Tibial artery (tissue), 4 donors: ENCODE data around the gene GALNT9.

ENCODE experiments used
- DNase-seq, 2 donors: peaks; one replicate each; pipeline ENCODE4 v3.0.0-alpha.2; 2019
- H3K27ac ChIP-seq, 2 donors: fragments of 200-600 bp; sonication (generic) in 1 of 2; 1 replicate in 1 of 2; 2 replicates in 1 of 2; pipeline ENCODE4 v1.5.1; 2018 to 2019; ENCODE audit warnings: mild to moderate bottlenecking in 1 of 2
- H3K27me3 ChIP-seq, 2 donors: fragments of 200-600 bp; sonication (generic) in 1 of 2; one replicate each; pipeline versions ENCODE4 v1.5.1 to v1.6.0; 2016 to 2019
- H3K36me3 ChIP-seq, 3 donors: fragments of 200-600 bp; sonication (generic) in 2 of 3; one replicate each; pipeline ENCODE4 v1.5.1; 2016 to 2019; ENCODE audit warnings: mild to moderate bottlenecking in 2 of 3
- H3K4me1 ChIP-seq, 4 donors: fragments of 200-600 bp; sonication (generic) in 2 of 4; 1 replicate in 3 of 4; 2 replicates in 1 of 4; pipeline ENCODE4 v1.5.1; 2016 to 2019
- H3K4me3 ChIP-seq, 2 donors: fragments of 200-600 bp; sonication (generic) in 1 of 2; 1 replicate in 1 of 2; 2 replicates in 1 of 2; pipeline ENCODE4 v1.5.1; 2018 to 2019; ENCODE audit warnings: mild to moderate bottlenecking in 2 of 2
- H3K9me3 ChIP-seq, 3 donors: fragments of 200-600 bp; sonication (generic) in 1 of 3; one replicate each; pipeline ENCODE4 v1.5.1; 2016 to 2019
- intact Hi-C: fragments of 100-400 bp; cut with DNase I; formaldehyde crosslinking; loops from one replicate; pipeline ENCODE4 v1.15.0; 2023; ENCODE audit warnings: low total_unique reads
- TF ChIP-seq, protein P1 (sequence below), 2 experiments: fragments of 200-600 bp in 1 of 2; fragments of 450-650 bp in 1 of 2; IDR thresholded peaks; one replicate each; pipeline ENCODE4 v1.5.1; 2017 to 2019; ENCODE audit warnings: antibody characterized with exemption in 2 of 2, mild to moderate bottlenecking in 1 of 2, moderate library complexity in 1 of 2

GALNT9 gene

DNA sequence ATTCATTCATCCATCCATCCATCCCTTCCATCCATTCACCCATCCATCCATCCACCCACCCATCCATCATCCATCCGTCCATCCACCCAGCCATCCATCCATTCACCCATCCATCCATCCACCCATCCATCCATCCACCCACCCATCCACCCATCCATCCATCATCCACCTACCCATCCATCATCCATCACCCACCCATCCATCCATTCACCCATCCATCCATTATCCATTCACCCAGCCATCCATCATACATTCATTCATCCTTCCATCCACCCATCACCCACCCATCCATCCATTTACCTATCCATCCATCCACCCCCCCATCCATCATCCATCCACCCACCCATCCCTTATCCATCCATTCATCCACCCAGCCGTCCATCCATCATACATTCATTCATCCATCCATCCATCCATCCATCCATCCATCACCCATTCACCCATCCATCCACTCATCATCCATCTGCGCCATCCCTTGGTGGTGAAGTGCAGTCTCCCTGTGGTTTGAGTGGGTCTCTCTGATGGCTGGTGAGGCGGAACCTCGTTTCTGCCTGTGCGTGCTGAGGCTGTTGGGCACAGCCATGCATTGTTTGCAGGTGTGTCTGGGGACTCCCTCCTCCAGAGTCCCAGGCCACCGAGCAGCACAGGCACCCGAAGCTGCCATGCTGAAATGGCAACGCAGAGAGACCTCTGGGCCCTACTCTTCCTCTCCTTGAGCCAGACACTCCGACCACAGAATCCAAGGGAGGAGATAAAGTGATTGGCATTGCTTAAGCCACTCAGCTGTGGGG lies 162.4 kb downstream of the GALNT9 start:
- Histone ChIP-seq H3K36me3 (no peaks in the 10 kb centered on the region), H3K4me1 (peaks cover 0 to 18% (median 14%) of the 10 kb centered on the region in 4 donors), H3K27ac (no peak overlapping the region), H3K27me3 (peaks cover 0 to 35% of the 10 kb centered on the region in 2 donors), H3K4me3 (no peak overlapping the region), H3K9me3 (no peaks in the 10 kb centered on the region)
- TF ChIP-seq, protein P1, sequence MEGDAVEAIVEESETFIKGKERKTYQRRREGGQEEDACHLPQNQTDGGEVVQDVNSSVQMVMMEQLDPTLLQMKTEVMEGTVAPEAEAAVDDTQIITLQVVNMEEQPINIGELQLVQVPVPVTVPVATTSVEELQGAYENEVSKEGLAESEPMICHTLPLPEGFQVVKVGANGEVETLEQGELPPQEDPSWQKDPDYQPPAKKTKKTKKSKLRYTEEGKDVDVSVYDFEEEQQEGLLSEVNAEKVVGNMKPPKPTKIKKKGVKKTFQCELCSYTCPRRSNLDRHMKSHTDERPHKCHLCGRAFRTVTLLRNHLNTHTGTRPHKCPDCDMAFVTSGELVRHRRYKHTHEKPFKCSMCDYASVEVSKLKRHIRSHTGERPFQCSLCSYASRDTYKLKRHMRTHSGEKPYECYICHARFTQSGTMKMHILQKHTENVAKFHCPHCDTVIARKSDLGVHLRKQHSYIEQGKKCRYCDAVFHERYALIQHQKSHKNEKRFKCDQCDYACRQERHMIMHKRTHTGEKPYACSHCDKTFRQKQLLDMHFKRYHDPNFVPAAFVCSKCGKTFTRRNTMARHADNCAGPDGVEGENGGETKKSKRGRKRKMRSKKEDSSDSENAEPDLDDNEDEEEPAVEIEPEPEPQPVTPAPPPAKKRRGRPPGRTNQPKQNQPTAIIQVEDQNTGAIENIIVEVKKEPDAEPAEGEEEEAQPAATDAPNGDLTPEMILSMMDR (IDR thresholded peaks at IDR 0.05): no peak
- no peak for DNase-seq
- intact Hi-C loops: no loop called here

DNA sequence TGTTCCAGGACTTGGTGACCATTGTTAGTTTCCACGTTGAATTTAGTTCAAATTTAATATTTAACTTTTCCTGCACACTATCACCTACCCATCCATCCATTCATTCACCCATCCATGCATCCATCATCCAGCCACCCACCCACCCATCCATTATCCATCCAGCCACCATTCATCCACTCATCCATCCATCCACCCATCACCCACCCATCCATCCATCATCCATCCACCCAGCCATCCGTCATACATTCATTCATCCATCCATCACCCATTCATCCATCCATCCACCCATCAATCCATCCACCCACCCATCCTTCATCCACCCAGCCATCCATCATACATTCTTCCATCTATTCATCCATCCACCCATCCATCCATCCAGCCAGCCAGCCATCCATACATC lies 163.3 kb downstream of the GALNT9 start:
- no peaks in the 10 kb centered on the region for H3K9me3 ChIP-seq
- intact Hi-C loops: no loop called here
- no peaks in the 10 kb centered on the region for H3K36me3 ChIP-seq
- TF ChIP-seq, protein P1 (IDR thresholded peaks at IDR 0.05): no peak
- peaks cover 0 to 19% (median 17%) of the 10 kb centered on the region in 4 donors for H3K4me1 ChIP-seq
- H3K27ac ChIP-seq: no peak overlapping the region
- DNase-seq: no peak
- H3K27me3 ChIP-seq: peaks cover 0 to 26% of the 10 kb centered on the region in 2 donors
- no peak overlapping the region for H3K4me3 ChIP-seq

DNA sequence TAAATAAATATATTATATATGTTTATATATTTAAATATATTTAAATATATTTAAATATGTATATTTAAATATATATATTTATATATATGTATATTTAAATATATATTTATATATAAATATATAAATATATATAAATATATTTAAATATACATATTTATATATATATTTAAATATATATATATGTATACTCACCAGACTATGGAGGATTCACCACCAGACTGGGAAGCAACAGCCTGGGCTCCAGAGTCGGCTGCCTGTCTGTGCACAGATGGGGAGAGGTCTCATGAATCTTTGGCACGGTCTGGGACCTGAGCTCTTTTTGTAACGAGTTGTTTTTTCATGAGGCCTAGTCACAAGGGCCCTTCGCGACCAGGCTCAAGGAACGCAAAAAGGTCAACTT lies 163.8 kb downstream of the GALNT9 start:
- Histone ChIP-seq H3K4me1 (peaks cover 0 to 19% (median 17%) of the 10 kb centered on the region in 4 donors), H3K4me3 (no peak overlapping the region), H3K27me3 (peaks cover 0 to 21% of the 10 kb centered on the region in 2 donors), H3K36me3 (no peaks in the 10 kb centered on the region), H3K9me3 (no peaks in the 10 kb centered on the region), H3K27ac (no peak overlapping the region)
- intact Hi-C loops: no loop called here
- no peak for DNase-seq
- TF ChIP-seq, protein P1 (IDR thresholded peaks at IDR 0.05): no peak

DNA sequence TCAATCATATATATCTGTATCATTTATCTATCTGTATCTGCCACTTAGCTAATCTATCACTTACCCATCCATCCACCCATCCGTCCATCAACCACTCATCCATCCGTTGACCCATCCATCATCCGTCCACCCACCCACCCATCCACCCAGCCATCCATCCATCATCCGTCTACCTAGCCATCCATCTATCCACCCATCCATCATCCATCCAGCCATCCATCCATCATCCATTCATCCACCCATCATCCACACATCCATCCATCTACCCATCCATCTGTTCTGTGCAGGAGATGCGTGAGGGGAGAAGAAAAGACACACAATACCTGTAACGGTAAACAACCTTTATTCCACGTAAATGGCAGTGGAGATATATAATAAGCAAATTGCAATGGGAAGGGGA lies 165.0 kb downstream of the GALNT9 start:
- no peak overlapping the region for H3K4me3 ChIP-seq
- no peak overlapping the region for H3K27ac ChIP-seq
- TF ChIP-seq, protein P1 (IDR thresholded peaks at IDR 0.05): no peak
- intact Hi-C loops: no loop called here
- H3K36me3 ChIP-seq: no peaks in the 10 kb centered on the region
- H3K27me3 ChIP-seq: peaks cover 0 to 13% of the 10 kb centered on the region in 2 donors
- no peaks in the 10 kb centered on the region for H3K9me3 ChIP-seq
- peaks cover 0 to 19% (median 17%) of the 10 kb centered on the region in 4 donors for H3K4me1 ChIP-seq
- no peak for DNase-seq

DNA sequence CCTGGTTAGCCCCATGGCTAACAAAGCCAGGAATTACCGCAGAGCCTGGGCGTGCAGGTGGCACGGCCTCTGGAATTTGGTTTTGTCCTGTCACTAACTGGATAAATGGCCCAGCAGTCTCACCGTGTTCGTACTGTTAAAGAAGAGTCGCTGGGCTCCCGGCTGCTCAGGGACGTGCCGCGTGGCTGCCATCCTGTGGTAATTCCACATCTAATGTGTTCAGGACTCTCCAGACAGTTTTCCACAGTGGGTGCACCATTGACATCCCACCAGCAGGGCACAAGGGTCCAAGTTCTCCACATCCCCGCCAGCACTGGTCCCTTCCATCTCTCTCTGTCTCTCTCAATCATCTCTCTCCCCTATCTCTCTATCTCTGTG lies 165.5 kb downstream of the GALNT9 start:
- Histone ChIP-seq H3K4me3 (no peak overlapping the region), H3K9me3 (no peaks in the 10 kb centered on the region)
- TF ChIP-seq, protein P1 (IDR thresholded peaks at IDR 0.05): no peak

More for the DNA sequence above, 165.5 kb downstream of the GALNT9 start:
- Histone ChIP-seq H3K27ac (no peak overlapping the region), H3K4me1 (peaks cover 0 to 19% (median 17%) of the 10 kb centered on the region in 4 donors), H3K36me3 (no peaks in the 10 kb centered on the region), H3K27me3 (peaks cover 0 to 9% of the 10 kb centered on the region in 2 donors)
- DNase-seq: no peak
- intact Hi-C loops: no loop called here
